Mesangial cell (primary cell): ENCODE data around the gene MRM1. TPM values are rescaled to one million over a fixed set of nuclear protein-coding genes. Genes with fewer than 3 reads are reported as not detected.

Experiments
- total RNA-seq: library from RNA; depleted of rRNA; stranded (reverse); fragments of >200 nt; gene quantifications from 2 replicates; pipeline ENCODE4 v1.2.3, GENCODE V29; 2015

Gene MRM1
- 5.5 and 11.1 TPM in 2 replicates for total RNA-seq

GRCh38 chr17:36601303-36602029 lies at the start of gene MRM1:
TSS of gene MRM1 (plus strand) at chr17:36601583. CDS start at chr17:36601811, 228 bp downstream.

GRCh38 chr17:36591434-36592315 lies 9.7 kb upstream of the MRM1 start, which contains the start of gene DHRS11:
TSS of gene DHRS11 (plus strand) at chr17:36591879. CDS start at chr17:36592010, 131 bp downstream.

Other genes starting within 250 kb of the MRM1 start
- not detected in 2 replicates for gene TBC1D3H, start 213.1 kb upstream of the MRM1 start, total RNA-seq
- gene ZNHIT3, start 114.9 kb upstream of the MRM1 start, total RNA-seq: 33.5 and 38.1 TPM in 2 replicates
- gene MYO19, start 66.7 kb upstream of the MRM1 start, total RNA-seq: 48.7 and 95.5 TPM in 2 replicates
- 4.6 and 9.9 TPM in 2 replicates for gene PIGW, start 66.6 kb upstream of the MRM1 start, total RNA-seq
- gene GGNBP2, start 56.7 kb upstream of the MRM1 start, total RNA-seq: 24.9 and 36.0 TPM in 2 replicates
- gene DHRS11, start 9.7 kb upstream of the MRM1 start, total RNA-seq: 10.6 and 10.8 TPM in 2 replicates